H1 (cell line): ENCODE measurements around the gene IGF2R. TPM values are rescaled to one million over a fixed set of nuclear protein-coding genes. Genes with fewer than 3 reads are reported as not detected.

Experiments
- CTCF ChIA-PET: fragments of 300-600 bp; sonication (Branson Sonifier 250); formaldehyde crosslinking; loops from one replicate; lab custom pipeline; 2021; ENCODE audit not compliant: partially characterized antibody; lab: Charles Lee
- POLR2A ChIA-PET: fragments of 300-600 bp; sonication (Branson Sonifier 250); formaldehyde crosslinking; loops from one replicate; lab custom pipeline; 2021; ENCODE audit warnings: inconsistent platforms; ENCODE audit not compliant: partially characterized antibody; lab: Charles Lee
- DNase-seq, 2 experiments: peaks; one replicate each; pipeline versions ENCODE4 v3.0.0 to v3.0.0-alpha.2; 2010 to 2022; ENCODE audit warnings: low spot score in 2 of 2, low read depth in 1 of 2, mixed read lengths in 1 of 2
- FAIRE-seq: peaks from 2 replicates; lab custom pipeline; 2011; peaks lifted over from hg19 to GRCh38; lab: Jason Lieb, UNC
- H2AFZ ChIP-seq: 2 replicates; pipeline ENCODE4 v1.8.1; 2012; ENCODE audit warnings: low read length, inconsistent platforms
- H2AK5ac ChIP-seq: 2 replicates; pipeline ENCODE4 v1.6.1; 2013; ENCODE audit warnings: low read depth, low read length
- H2BK120ac ChIP-seq: replicated peaks from 2 replicates; pipeline ENCODE3; 2013; ENCODE audit warnings: low read depth, low read length, inconsistent platforms
- H2BK12ac ChIP-seq: 2 replicates; pipeline ENCODE4 v1.6.1; 2013; ENCODE audit warnings: low read depth, low read length
- H2BK15ac ChIP-seq: 2 replicates; pipeline ENCODE4 v1.6.1; 2013; ENCODE audit warnings: low read length
- H2BK20ac ChIP-seq: 2 replicates; pipeline ENCODE4 v1.6.1; 2013; ENCODE audit warnings: low read length
- H2BK5ac ChIP-seq: 2 replicates; pipeline ENCODE4 v1.6.1; 2013; ENCODE audit warnings: low read depth, low read length
- H3K14ac ChIP-seq: 2 replicates; pipeline ENCODE4 v1.6.1; 2013; ENCODE audit warnings: inconsistent platforms; ENCODE audit not compliant: insufficient read length
- H3K18ac ChIP-seq: 2 replicates; pipeline ENCODE4 v1.6.1; 2013; ENCODE audit warnings: low read length; ENCODE audit errors: extremely low read depth
- H3K23ac ChIP-seq: 2 replicates; pipeline ENCODE4 v1.6.1; 2013; ENCODE audit warnings: inconsistent platforms; ENCODE audit not compliant: insufficient read length
- H3K23me2 ChIP-seq: 2 replicates; pipeline ENCODE4 v1.6.1; 2013; ENCODE audit warnings: low read depth, low read length
- H3K27ac ChIP-seq: 2 replicates; pipeline ENCODE4 v1.6.1; 2011; ENCODE audit warnings: low read depth, low read length, inconsistent platforms
- H3K27me3 ChIP-seq, 4 experiments: replicated peaks in 1 of 4; 1 replicate in 1 of 4; 2 replicates in 3 of 4; pipeline versions ENCODE4 v1.6.1 to v1.8.1; 2011 to 2013; ENCODE audit warnings: low read length in 3 of 4, mild to moderate bottlenecking in 3 of 4, inconsistent platforms in 2 of 4, mixed read lengths in 2 of 4, moderate library complexity in 1 of 4; ENCODE audit not compliant: control insufficient read depth in 3 of 4, insufficient read depth in 3 of 4; ENCODE audit errors: extremely low read depth in 1 of 4
- H3K36me3 ChIP-seq, 4 experiments: 2 replicates each; pipeline versions ENCODE4 v1.6.1 to v1.8.1; 2011 to 2013; ENCODE audit warnings: mild to moderate bottlenecking in 4 of 4, low read length in 3 of 4, moderate library complexity in 2 of 4, control low read depth in 1 of 4, inconsistent platforms in 1 of 4; ENCODE audit not compliant: insufficient read depth in 4 of 4, control insufficient read depth in 2 of 4
- H3K4ac ChIP-seq: replicated peaks from 2 replicates; pipeline ENCODE3; 2013; ENCODE audit warnings: low read length, low read depth, mixed read lengths, inconsistent platforms; ENCODE audit not compliant: insufficient read length
- H3K4me1 ChIP-seq, 4 experiments: replicated peaks in 1 of 4; 1 replicate in 1 of 4; 2 replicates in 3 of 4; pipeline versions ENCODE4 v1.6.1 to v1.8.1; 2011 to 2013; ENCODE audit warnings: low read length in 3 of 4, inconsistent platforms in 2 of 4, mixed read lengths in 1 of 4; ENCODE audit not compliant: insufficient read depth in 4 of 4, control insufficient read depth in 3 of 4
- H3K4me2 ChIP-seq, 2 experiments: 2 replicates each; pipeline versions ENCODE4 v1.6.1 to v1.8.1; 2011 to 2013; ENCODE audit warnings: low read depth in 2 of 2, low read length in 2 of 2, control low read depth in 1 of 2, inconsistent platforms in 1 of 2, mild to moderate bottlenecking in 1 of 2; ENCODE audit not compliant: insufficient read depth in 1 of 2
- H3K4me3 ChIP-seq, 4 experiments: fragments of 200-600, 300-600 bp in 1 of 4; sonication (generic), shearing (Covaris generic), sonication (Bioruptor Twin) in 1 of 4; 2 replicates each; pipeline versions ENCODE4 v1.5.1 to v1.8.1; 2011 to 2016; ENCODE audit warnings: low read length in 4 of 4, low read depth in 3 of 4, control low read depth in 2 of 4, inconsistent platforms in 2 of 4, mild to moderate bottlenecking in 2 of 4, mixed read lengths in 1 of 4, moderate library complexity in 1 of 4; ENCODE audit not compliant: insufficient read depth in 2 of 4; ENCODE audit errors: extremely low read depth in 1 of 4
- H3K56ac ChIP-seq: replicated peaks from 2 replicates; pipeline ENCODE3; 2013; ENCODE audit warnings: low read depth, mild to moderate bottlenecking, mixed read lengths, low read length, inconsistent platforms; ENCODE audit not compliant: insufficient read length
- H3K79me1 ChIP-seq: 2 replicates; pipeline ENCODE4 v1.6.1; 2013; ENCODE audit warnings: low read depth, low read length, control low read depth
- H3K79me2 ChIP-seq, 2 experiments: 2 replicates each; pipeline versions ENCODE4 v1.6.1 to v1.8.1; 2012 to 2013; ENCODE audit warnings: low read length in 2 of 2, mild to moderate bottlenecking in 2 of 2, inconsistent platforms in 1 of 2; ENCODE audit not compliant: insufficient read depth in 2 of 2, control insufficient read depth in 1 of 2
- H3K9ac ChIP-seq, 4 experiments: replicated peaks in 1 of 4; 1 replicate in 1 of 4; 2 replicates in 3 of 4; pipeline versions ENCODE4 v1.6.1 to v1.8.1; 2011 to 2013; ENCODE audit warnings: low read depth in 3 of 4, low read length in 3 of 4, control low read depth in 2 of 4, mild to moderate bottlenecking in 2 of 4, moderate library complexity in 2 of 4, inconsistent platforms in 1 of 4; ENCODE audit errors: extremely low read depth in 1 of 4
- H3K9me3 ChIP-seq, 2 experiments: 2 replicates each; pipeline versions ENCODE4 v1.6.1 to v1.8.1; 2012 to 2013; ENCODE audit warnings: mild to moderate bottlenecking in 2 of 2, moderate library complexity in 2 of 2, control low read depth in 1 of 2, inconsistent platforms in 1 of 2, low read depth in 1 of 2, low read length in 1 of 2, mixed read lengths in 1 of 2; ENCODE audit not compliant: insufficient read depth in 2 of 2
- H4K20me1 ChIP-seq, 2 experiments: replicated peaks in 1 of 2; 2 replicates each; pipeline versions ENCODE3 to v1.8.1; 2011 to 2013; ENCODE audit warnings: inconsistent platforms in 2 of 2, low read length in 2 of 2, mild to moderate bottlenecking in 1 of 2; ENCODE audit not compliant: insufficient read depth in 2 of 2, control insufficient read depth in 1 of 2
- H4K5ac ChIP-seq: 2 replicates; pipeline ENCODE4 v1.6.1; 2013; ENCODE audit warnings: low read length, low read depth, mixed read lengths, inconsistent platforms; ENCODE audit not compliant: insufficient read length
- H4K8ac ChIP-seq: 2 replicates; pipeline ENCODE4 v1.8.0; 2013; ENCODE audit warnings: mild to moderate bottlenecking, moderate library complexity, low read length, inconsistent platforms; ENCODE audit not compliant: insufficient read depth; ENCODE audit errors: extremely low read depth
- H4K91ac ChIP-seq: replicated peaks from 2 replicates; pipeline ENCODE3; 2013; ENCODE audit warnings: low read length, mixed read lengths, inconsistent platforms; ENCODE audit not compliant: insufficient read length
- BCL11A ChIP-seq, 2 experiments: IDR thresholded peaks; one replicate each; pipeline ENCODE4 v1.6.1; 2011; ENCODE audit warnings: low read depth in 2 of 2, low read length in 2 of 2, mild to moderate bottlenecking in 2 of 2
- CBX8 ChIP-seq: fragments of 300-800, 300-1000 bp; sonication (generic); IDR thresholded peaks from 2 replicates; pipeline ENCODE4 v1.7.1; 2016; ENCODE audit warnings: low read depth, low read length, borderline replicate concordance
- JUN ChIP-seq: IDR thresholded peaks from 2 replicates; pipeline ENCODE4 v1.6.1; 2011; ENCODE audit warnings: low read depth, mild to moderate bottlenecking, improper control_type of control experiment, low read length
- RAD21 ChIP-seq, 2 experiments: IDR thresholded peaks in 1 of 2; conservative IDR thresholded peaks in 1 of 2; 2 replicates each; pipeline ENCODE4 v1.6.1; 2011; ENCODE audit warnings: low read depth in 2 of 2, low read length in 2 of 2, improper control_type of control experiment in 1 of 2, inconsistent platforms in 1 of 2, mild to moderate bottlenecking in 1 of 2, moderate library complexity in 1 of 2
- WGBS, 2 experiments: shearing (Covaris generic) in 1 of 2; methylation state at CpG; one replicate each; pipeline versions ENCODE4 v1.1.6 to v1.1.7; 2013 to 2015; ENCODE audit warnings: low lambda C conversion rate in 2 of 2, mixed read lengths in 2 of 2, inconsistent platforms in 1 of 2, low coverage in 1 of 2, missing lambda C conversion rate in 1 of 2; ENCODE audit not compliant: insufficient replicate concordance in 2 of 2, insufficient coverage in 1 of 2, insufficient read length in 1 of 2; ENCODE audit errors: extremely low coverage in 1 of 2, missing lambda C conversion rate in 1 of 2; 5-methylcytosine and 5-hydroxymethylcytosine counted together
- polyA plus RNA-seq, 7 experiments: library from polyadenylated mRNA; depleted of rRNA in 3 of 7; stranded (reverse) in 5 of 7; unstranded in 2 of 7; fragments of >200 nt in 5 of 7; fragments of 200-250 nt in 2 of 7; gene quantifications; 1 replicate in 5 of 7; 2 replicates in 1 of 7; 4 replicates in 1 of 7; pipeline versions ENCODE4 v1.2.1 to v1.2.3, GENCODE V29; 2011 to 2013; ENCODE audit warnings: missing spikeins in 2 of 7, mixed read lengths in 2 of 7
- total RNA-seq: library from RNA; stranded (reverse); fragmentation: NEBNext Ultra II Directional; extraction: Animal tissue kit (Norgen Biotek cat#: 25700); gene quantifications from 2 replicates; pipeline ENCODE4 v1.2.1, GENCODE V29; 2021

The IGF2R gene
- total and polyA plus RNA-seq, 2 of the 8 experiments (the other 6 are each of a cell fraction or from before 2014, with no cell fraction given) = 20.6 to 74.1 TPM

GRCh38 chr6:159973406-159973805 lies 4.5 kb downstream of the IGF2R start:
- Histone ChIP-seq H3K36me3 (no peaks in the 10 kb centered on the region), H3K9me3 (no peaks in the 10 kb centered on the region), H3K9ac (no peak overlapping the region), H3K14ac (no peak overlapping the region), H3K23ac (no peak overlapping the region), H4K91ac (no peak overlapping the region), H3K79me2 (peaks cover 44 to 86% of the 10 kb centered on the region in 2 experiments), H2AFZ (no peak overlapping the region), H3K27ac (no peak overlapping the region), H3K56ac (no peak overlapping the region), H3K4me1 (peaks cover 10 to 37% (median 26%) of the 10 kb centered on the region in 4 experiments), H2BK5ac (no peak overlapping the region), H2BK120ac (no peak overlapping the region), H3K23me2 (peaks cover 4% of the 10 kb centered on the region), H2BK15ac (no peak overlapping the region), H2AK5ac (no peak overlapping the region), H3K4me3 (no peak overlapping the region), H3K79me1 (peaks cover 21% of the 10 kb centered on the region), H4K5ac (no peak overlapping the region), H2BK12ac (no peak overlapping the region), H3K4me2 (no peak overlapping the region; a peak in 1 of 4 replicates), H3K27me3 (no peaks in the 10 kb centered on the region), H4K20me1 (peaks cover 23 to 30% of the 10 kb centered on the region in 2 experiments), H2BK20ac (no peak overlapping the region), H3K4ac (no peak overlapping the region), H3K18ac (no peak overlapping the region), H4K8ac (no peak overlapping the region)
- ChIA-PET POLR2A (interaction anchor here (0.7 to 1.1 kb wide), 2 partner anchors 23 to 753 kb away, joined by 3 read pairs; no protein-coding TSS in a partner anchor), CTCF (interaction anchor here (1.1 to 1.4 kb wide), 2 partner anchors 22 to 23 kb away, joined by 3 to 4 read pairs; no protein-coding TSS in a partner anchor)
- 89% methylated on average over 2 of the region's 2 CpGs; no CpG with 5 or more reads in 1 of the 2 experiments for WGBS, 2 experiments
- TF ChIP-seq JUN = no peak
- TF ChIP-seq RAD21 (IDR thresholded peaks at IDR 0.05 in 1 of 2, conservative IDR thresholded peaks at IDR 0.05 in 1 of 2; ENCODE audit: low read depth in 2 of 2, low read length in 2 of 2) = no peak
- TF ChIP-seq BCL11A (IDR thresholded peaks at IDR 0.05; ENCODE audit: low read depth in 2 of 2, low read length in 2 of 2) = no peak
- no peak for TF ChIP-seq CBX8
- FAIRE-seq (no peak), DNase-seq (no peak)
